GM18505 (cell line): ENCODE data around the gene ZNF277.
"Not testable (repeated sequence)": the region's sequence is repeated elsewhere in the genome, so short reads cannot be mapped to it uniquely, and the experiment has no call there.

Source experiments
- ATAC-seq: cut with Tn5 transposase; IDR thresholded peaks from one replicate; pipeline ENCODE4 v1.9.1; 2021; ENCODE audit not compliant: unreplicated experiment
- POLR2A ChIP-seq: IDR thresholded peaks from 4 replicates; pipeline ENCODE4 v1.6.1; 2011; ENCODE audit warnings: borderline replicate concordance; ENCODE audit not compliant: insufficient read depth, insufficient read length; ENCODE audit errors: extremely low read depth

The ZNF277 gene

DNA sequence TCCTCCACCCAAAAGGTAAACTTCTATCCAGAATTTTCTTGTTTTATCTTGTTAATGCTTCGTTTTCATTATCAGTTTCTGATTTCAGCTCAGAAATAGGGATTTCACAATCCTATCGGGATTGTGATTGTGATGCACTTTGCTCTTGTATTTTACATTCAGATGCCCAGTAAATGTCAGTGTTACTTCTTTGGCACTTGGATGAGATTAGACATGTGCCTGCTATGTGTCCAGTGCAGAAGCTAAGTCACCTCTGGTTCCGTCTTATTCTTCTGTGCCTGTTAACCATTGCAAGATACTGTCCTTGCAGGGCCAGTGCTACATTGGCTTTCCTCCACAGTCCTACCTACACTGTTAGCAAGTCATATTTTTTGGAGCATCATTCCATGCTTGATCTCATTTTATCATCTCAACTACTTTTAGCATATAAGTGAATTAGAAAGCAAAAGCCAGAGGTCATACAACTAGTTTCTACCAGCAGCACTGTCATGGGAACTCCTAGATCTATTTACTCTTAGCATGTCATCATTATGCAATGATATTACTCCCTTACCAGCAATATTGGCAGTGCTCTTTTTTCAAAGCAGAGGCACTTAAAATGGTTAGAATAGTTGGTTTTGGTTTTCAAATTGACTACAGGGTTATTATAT is 26.7 kb downstream of the ZNF277 start:
- no peak for ATAC-seq
- TF ChIP-seq POLR2A: no peak

DNA sequence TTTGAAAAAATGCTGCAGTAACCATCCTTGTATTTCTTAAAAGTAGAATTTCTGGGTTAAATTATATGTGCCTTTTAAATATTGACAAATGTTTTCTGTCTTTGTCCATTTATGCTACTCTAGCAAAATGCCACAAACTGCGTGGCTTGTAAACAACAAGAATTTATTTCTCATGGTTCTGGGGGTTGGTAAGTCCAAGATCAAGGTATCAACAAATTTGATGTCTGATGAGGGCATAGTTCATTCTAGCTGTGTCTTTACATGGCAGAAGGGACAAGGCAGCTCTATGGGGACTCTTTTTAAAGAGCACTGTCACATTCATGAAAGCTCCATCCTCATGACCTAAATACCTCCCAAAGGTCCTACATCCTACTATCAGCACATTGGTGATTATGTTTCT is 27.7 kb downstream of the ZNF277 start:
- ATAC-seq: no peak

DNA sequence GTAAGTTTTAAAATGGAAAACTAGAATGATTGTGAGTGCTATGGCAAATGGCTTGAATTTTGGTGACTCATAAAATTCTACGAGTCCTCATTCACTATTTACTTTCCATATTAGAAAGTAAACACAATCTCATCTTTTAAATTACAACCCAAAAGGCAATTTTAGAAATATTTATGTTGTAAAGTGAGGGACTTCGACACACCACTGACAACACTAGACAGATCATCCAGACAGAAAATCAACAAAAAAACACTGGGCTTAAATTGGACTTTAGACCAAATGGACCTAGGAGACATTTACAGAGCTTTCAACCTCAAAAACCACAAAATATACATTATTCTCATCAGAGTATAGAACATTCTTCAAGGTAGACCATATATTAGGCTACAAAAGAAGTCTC is 30.1 kb downstream of the ZNF277 start:
- TF ChIP-seq POLR2A: no peak
- ATAC-seq: no peak

More for the DNA sequence above, 27.7 kb downstream of the ZNF277 start:
- no peak for TF ChIP-seq POLR2A

DNA sequence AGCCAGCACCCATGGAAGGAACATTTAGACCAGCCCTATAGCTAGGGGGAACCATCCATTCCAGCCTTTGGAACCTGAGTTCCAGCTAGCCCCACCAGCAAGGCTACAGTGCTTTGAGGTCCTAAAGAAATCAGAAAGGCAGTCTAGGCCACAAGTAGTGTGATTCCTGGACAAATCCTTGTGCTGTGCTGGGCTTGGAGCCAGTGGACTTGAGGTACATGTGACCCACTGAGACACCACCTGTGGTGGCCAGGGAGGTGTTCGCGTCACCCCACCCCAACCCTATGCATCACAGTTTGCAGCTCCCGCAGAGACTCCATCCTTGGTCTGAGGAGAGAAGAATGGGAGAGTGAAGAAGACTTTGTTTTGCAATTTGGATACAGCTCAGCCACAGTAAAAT is 31.8 kb downstream of the ZNF277 start:
- no peak for ATAC-seq

DNA sequence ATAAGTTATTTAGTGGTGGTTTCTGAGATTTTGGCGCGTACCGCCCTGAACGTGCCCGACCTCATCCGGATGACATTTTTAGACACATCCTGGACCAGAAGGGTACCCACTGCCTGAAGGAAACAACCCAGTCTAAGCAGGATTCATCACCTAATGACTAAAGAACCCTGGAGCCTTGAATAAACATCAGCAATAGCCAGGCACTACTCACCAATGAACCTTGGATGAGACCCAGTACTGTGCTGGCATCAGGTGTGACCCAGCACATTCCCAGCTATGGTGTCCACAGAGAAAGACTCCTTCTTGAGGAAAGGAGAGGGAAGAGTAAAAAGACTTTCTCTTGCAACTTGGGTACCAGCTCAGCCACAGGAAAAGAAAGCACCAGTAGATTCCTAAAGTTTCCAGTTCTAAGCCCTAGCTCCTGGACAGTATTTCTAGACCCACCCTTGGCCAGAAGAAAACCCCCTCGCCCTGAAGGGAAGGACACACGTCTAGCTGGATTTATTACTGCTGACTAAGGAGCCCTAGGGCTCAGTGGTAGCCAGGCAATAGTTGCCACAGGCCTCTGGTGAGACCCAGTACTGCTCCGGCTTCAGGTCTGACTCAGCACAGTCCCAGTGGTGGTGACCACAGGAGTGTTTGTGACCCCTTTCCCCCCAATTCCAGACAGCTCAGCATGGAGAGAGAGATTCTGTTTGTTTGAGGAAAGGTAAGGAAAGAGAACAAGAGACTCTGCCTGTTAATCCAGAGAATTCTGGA is 32.5 kb downstream of the ZNF277 start:
- no peak for TF ChIP-seq POLR2A
- ATAC-seq: no peak

More for the DNA sequence above, 31.8 kb downstream of the ZNF277 start:
- TF ChIP-seq POLR2A: no peak

DNA sequence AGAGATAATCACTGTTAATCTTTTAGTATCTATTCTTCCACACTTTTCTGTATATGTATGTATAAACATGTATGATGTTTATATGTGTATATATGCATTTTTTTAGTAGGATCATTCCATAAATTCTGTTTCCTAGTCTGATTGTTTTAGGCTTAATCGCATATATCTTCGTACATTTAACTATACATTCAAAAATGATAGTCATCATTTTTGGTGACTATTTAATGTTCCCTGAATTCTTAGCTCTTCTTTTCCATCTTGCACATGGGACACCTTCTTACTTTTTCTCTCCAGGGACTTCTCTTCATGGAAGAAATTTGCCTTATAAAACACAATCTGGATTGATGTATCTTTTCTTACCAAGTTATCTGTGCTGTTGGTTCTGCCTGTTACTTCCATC is 42.1 kb downstream of the ZNF277 start:
- ATAC-seq: no peak
- no peak for TF ChIP-seq POLR2A

DNA sequence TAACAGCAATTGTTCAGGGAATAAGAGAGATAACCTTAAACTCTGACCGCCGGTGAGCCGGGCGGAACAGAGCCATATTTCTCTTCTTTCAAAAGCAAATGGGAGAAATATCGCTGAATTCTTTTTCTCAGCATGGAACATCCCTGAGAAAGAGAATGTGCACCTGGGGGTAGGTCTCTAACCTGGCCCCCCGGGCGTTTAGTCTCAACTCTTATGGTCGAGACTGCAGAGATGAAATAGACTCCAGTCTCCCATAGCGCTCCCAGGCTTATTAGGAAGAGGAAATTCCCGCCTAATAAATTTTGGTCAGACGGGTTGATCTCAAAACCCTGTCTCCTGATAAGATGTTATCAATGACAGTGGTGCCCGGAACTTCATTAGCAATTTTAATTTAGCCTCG is 43.5 kb downstream of the ZNF277 start:
- not testable (repeated sequence) for ATAC-seq

DNA sequence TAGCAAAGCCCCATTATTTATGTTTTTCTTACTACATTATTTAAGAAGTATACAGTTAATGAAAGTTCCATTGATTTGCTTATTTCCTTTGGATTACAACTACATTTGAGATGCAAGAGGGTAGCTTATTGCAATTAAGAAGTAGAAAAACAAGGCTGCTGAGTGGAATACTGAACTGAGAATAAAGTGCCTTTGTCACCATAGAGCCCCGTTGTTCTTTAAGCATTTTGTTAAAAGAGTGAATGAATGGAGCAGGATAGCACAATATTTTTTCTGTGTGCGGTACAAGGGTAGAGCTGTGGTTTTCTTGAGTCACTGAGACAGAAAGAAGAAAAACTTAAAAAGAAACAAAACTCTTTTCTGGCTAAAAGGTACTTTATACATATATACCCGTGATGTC is 45.6 kb downstream of the ZNF277 start:
- TF ChIP-seq POLR2A: no peak
- no peak for ATAC-seq

DNA sequence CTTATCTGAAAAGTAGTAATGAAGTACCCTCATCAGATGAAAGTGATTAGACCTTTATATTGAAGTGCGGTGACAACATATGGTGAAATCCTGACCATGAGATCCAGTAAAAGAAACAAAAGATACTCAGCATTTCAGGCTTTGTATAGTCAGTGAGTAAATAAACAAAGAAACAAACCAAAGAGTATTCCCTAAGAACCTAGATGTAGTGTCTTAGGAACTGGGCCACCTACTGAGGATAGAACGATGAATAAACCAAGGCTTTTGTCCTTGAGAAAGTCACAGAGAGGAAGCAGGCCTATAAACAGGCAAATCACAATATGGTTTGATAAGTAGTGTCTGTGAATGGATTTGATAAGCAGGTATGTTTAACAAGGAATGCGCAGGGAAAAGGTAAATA is 46.2 kb downstream of the ZNF277 start:
- no peak for TF ChIP-seq POLR2A
- no peak for ATAC-seq

DNA sequence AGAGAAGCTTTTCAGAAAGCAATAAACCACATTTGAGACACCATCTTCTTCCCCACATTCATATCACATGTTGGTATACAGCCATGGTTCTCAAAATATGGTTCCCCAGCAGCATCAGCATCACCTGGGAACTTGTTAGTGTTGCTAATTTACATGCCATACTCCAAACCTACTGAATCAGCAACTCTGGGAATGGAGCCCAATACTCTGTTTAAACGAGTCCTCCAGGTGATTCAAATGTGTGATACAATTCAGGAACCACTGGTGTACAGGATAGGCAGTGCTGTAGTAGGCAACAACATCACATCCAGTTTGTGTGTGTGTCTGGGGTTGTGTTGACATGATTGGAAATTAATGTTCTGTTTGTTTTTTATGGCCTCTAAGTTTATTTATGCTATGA is 47.7 kb downstream of the ZNF277 start:
- no peak for ATAC-seq
- TF ChIP-seq POLR2A: no peak

DNA sequence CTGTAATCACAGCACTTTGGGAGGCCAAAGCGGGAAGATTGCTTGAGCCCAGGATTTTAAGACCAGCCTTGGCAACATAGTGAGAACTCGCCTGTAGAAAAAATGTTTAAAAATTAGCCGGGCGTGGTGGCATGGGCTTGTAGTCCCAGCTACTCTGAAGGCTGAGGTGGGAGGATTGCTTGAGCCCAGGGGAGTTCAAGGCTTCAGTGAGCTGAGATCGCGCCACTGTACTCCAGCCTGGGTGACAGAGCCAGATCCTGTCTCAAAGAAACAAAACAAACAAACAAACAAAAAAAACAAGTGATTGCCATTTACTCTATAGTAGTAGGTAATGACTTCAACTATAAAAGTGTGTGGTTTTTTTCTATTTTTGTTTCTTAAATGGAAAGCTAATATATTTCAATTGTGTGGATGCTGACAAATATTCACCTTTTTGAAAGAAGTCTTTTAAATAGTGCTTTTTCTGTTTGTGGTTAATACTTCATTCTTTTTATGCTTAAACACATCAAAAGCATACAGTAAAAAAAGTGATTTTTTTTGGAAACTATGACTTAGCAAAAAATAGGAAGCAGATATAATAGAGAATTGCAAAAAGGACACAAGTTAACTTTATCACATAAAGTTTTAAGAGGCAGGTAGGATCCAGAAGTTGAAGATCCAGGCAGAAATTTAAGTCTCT is 48.4 kb downstream of the ZNF277 start:
- TF ChIP-seq POLR2A: no peak
- ATAC-seq: no peak

DNA sequence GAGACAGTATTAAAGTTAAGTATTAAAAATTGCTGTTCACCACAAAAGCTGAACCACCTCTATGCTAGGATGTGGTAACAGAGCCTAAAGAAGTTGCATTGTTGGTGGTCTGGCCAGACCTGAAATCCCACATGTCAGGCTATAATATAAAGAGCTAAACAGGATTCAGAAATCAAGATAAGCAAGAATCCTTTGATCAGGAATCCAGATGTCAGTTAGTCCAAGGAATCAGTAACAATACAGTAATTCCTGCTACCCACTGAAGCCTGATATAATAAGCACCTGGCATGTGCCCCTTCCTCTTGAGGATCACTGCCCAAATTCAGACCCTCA is 48.9 kb downstream of the ZNF277 start:
- TF ChIP-seq POLR2A: no peak
- ATAC-seq: no peak

DNA sequence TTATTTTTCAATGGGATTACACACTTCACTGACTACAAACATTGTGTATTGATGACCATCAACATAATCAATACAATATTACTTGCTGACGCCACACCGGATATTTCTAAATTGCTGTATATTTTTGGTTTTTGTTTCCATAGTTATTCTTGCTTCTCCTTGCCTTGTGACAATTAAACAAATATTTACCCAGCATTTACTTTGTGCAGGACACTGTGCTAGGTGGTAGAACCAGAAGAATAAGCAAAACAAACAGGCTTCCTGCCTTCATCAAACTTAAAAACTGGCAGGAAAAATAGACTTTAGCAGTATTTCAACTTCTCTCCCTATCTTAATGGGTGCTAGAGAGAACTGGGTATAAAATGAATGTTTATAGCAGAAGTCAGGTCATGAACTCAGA is 50.6 kb downstream of the ZNF277 start:
- no peak for TF ChIP-seq POLR2A
- ATAC-seq: no peak

DNA sequence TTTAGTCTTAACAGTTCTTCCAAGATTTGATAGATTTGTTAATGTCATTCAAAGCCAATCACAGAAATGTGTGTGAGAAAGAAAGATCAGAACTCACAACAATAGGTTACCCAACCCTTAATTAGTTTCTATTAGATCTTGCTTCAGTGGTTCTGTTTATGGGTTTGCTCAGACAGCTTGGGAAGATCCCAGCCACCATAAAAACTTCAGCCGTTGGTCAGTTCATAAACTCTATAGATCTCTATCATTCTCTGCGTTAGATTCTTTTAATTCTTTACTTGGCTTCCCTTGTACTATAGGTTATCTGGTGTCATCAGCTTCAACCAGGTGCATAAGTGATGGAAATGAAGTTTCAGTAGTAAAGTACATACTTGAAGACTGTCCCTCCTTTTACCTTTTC is 54.4 kb downstream of the ZNF277 start:
- ATAC-seq: no peak
- TF ChIP-seq POLR2A: no peak

DNA sequence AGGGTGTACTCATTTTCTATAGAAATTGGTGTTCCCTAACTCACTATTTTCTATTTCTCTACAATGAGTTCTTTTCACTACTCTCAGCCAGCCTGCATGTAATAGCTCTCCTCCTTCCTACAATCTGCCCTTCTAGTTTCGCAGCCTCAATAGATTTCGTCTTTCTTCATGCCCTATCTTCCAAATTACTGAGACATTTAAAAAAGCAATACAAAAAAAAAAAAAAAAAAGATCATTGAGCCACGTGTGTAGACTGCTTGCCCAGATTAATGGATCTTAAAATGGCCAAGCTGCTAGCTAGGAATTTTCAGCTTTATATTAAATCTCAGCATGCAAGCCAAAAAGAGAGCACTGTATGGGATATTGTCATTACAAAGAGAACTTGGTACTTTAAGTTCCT is 55.5 kb downstream of the ZNF277 start:
- no peak for ATAC-seq

More for the DNA sequence above, 55.5 kb downstream of the ZNF277 start:
- no peak for TF ChIP-seq POLR2A
